Hepatocyte (in vitro differentiated cells): ENCODE measurements around the gene MRPS10.

Experiments
- CTCF ChIP-seq: fragments of 200-600 bp; sonication (generic); IDR thresholded peaks from 2 replicates; pipeline ENCODE4 v1.5.1; 2016; ENCODE audit warnings: antibody characterized with exemption, mild to moderate bottlenecking; ENCODE audit not compliant: poor library complexity
- EZH2 ChIP-seq: fragments of 200-600 bp; sonication (generic); IDR thresholded peaks from 2 replicates; pipeline ENCODE4 v1.6.1; 2016; ENCODE audit warnings: antibody characterized with exemption, mild to moderate bottlenecking, borderline replicate concordance

GRCh38 chr6:42232035-42232434 is 14.4 kb upstream of the MRPS10 start:
- TF ChIP-seq CTCF, result no peak
- TF ChIP-seq EZH2, result no peak
